SH-SY5Y (cell line): ENCODE data around the gene HYAL1.

ENCODE experiments used
- GATA2 ChIP-seq: IDR thresholded peaks from 2 replicates; pipeline ENCODE4 v1.6.1; 2011; ENCODE audit warnings: mild to moderate bottlenecking, low read depth, low read length
- GATA3 ChIP-seq: IDR thresholded peaks from 2 replicates; pipeline ENCODE4 v1.6.1; 2011; ENCODE audit warnings: low read depth, mild to moderate bottlenecking, low read length, moderate library complexity

DNA sequence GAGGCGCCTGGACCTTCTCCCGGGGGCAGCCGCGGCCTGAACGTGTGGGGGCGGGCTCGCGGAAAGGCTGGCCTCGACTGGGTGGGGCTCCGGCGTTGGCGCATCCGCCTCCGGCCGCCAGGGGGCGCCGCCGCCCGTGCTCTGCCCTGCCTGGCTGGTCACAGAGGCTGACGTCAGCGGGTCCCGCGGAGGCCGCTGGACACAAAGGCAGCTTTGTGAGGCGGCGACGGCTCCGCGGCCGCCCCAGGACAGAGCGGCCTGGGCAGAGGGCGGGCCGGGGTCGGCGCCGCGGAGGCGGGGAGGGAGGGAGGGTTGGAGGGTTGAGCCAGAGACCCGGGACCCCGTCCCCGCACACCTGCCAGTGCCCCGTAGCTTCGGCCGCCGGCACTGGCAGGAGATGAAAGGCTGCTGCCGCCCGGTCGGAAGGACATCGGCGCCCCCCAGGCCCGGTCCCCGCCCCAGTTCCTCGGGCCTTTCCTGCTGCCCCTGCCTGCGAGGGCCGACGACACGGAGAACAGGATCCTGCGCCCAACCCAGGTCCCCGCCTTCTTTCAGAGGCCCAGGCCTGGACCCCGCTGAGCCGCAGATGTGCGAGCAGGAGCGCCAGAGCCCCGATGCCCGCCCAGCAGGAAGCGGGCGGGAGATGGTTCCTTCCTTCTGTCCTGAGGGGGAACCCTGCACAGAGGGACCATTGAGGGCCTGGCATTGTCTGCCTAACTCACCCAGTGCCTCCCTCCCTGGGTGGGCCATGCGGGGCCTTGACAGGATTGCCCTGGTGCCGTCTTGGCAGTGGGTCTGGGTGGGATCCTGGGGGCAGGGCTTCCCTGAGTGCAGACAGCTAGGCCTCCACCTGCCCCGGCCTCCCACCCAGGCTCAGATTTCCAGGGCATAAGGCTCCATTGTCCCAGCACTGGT, 43.1 kb downstream of the HYAL1 start:
- TF ChIP-seq GATA2 (no peak), GATA3 (no peak)
